HEK293T (cell line): ENCODE results near the gene PDLIM1.

Experiments
- BHLHE40 ChIP-seq: fragments of 450-650 bp; IDR thresholded peaks from 2 replicates; pipeline ENCODE4 v1.6.1; 2016; ENCODE audit warnings: mild to moderate bottlenecking, moderate library complexity, borderline replicate concordance
- CTBP1 ChIP-seq: fragments of 450-650 bp; IDR thresholded peaks from 2 replicates; pipeline ENCODE4 v1.6.1; 2016; ENCODE audit warnings: borderline replicate concordance
- ELF4 ChIP-seq: fragments of 450-650 bp; IDR thresholded peaks from 2 replicates; pipeline ENCODE4 v1.6.1; 2017; ENCODE audit warnings: antibody characterized with exemption
- FOXA1 ChIP-seq: fragments of 450-650 bp; IDR thresholded peaks from 2 replicates; pipeline ENCODE4 v1.6.1; 2016; ENCODE audit warnings: mild to moderate bottlenecking
- FOXK2 ChIP-seq: fragments of 450-650 bp; IDR thresholded peaks from 2 replicates; pipeline ENCODE4 v1.6.1; 2016; ENCODE audit warnings: mild to moderate bottlenecking
- FOXM1 ChIP-seq: fragments of 450-650 bp; IDR thresholded peaks from 2 replicates; pipeline ENCODE4 v1.6.1; 2017; ENCODE audit warnings: mild to moderate bottlenecking, borderline replicate concordance
- HDGF ChIP-seq: fragments of 450-650 bp; IDR thresholded peaks from 2 replicates; pipeline ENCODE4 v1.6.1; 2017; ENCODE audit warnings: antibody characterized with exemption, borderline replicate concordance
- L3MBTL2 ChIP-seq: fragments of 450-650 bp; conservative IDR thresholded peaks from 2 replicates; pipeline ENCODE4 v1.6.1; 2016; ENCODE audit warnings: mild to moderate bottlenecking
- SP1 ChIP-seq: fragments of 450-650 bp; IDR thresholded peaks from 2 replicates; pipeline ENCODE4 v1.6.1; 2017
- SUZ12 ChIP-seq: fragments of 450-650 bp; IDR thresholded peaks from 2 replicates; pipeline ENCODE4 v1.6.1; 2016; ENCODE audit warnings: mild to moderate bottlenecking
- TARDBP ChIP-seq: fragments of 450-650 bp; IDR thresholded peaks from 2 replicates; pipeline ENCODE4 v1.6.1; 2016
- ZNF384 ChIP-seq: fragments of 450-650 bp; IDR thresholded peaks from 2 replicates; pipeline ENCODE4 v1.6.1; 2016
- TF ChIP-seq, protein P1 (sequence below): fragments of 450-650 bp; IDR thresholded peaks from 2 replicates; pipeline ENCODE4 v1.6.1; 2016

DNA sequence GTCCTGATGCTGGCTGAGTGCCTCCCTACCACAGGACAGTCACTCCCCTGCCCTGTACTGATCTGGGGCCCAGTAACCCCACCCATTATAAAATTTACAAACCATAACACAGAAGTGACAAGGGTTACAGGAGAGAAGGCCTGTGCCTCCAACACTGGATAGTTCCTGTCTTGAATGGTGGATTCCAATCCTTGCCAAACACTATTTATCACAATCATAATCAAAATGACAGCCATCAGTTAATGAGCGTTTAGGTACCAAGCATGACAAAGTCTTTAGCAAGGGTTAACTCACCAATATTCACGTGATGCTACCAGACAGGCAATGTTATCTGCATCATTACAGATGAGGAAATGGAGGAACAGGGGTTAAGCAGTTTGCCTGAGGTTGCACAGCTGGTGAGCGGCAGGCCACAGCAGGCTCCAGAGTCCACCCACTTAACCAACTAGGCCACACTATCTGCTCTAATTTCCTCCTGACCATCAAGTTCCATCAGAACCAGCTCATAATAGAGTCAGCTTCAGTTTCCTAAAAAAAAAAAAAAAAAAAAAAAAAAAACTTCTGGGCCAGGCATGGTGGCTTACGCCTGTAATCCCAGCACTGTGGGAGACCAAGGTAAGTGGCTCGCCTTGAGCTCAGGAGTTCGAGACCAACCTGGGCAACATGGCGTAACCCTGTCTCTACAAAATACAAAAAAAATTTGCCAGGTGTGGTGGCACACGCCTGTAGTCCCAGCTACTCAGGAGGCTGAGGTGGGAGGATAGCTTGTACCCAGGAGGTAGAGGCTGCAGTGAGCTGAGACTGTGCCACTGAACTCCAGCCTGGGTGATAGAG lies 14.2 kb downstream of the PDLIM1 start:
- TF ChIP-seq ELF4 (no peak), FOXA1 (no peak), TARDBP (no peak), ZNF384 (no peak), BHLHE40 (no peak), FOXK2 (no peak), SP1 (no peak), SUZ12 (no peak), CTBP1 (no peak), FOXM1 (no peak), HDGF (no peak), L3MBTL2 (no peak)
- TF ChIP-seq, protein P1, sequence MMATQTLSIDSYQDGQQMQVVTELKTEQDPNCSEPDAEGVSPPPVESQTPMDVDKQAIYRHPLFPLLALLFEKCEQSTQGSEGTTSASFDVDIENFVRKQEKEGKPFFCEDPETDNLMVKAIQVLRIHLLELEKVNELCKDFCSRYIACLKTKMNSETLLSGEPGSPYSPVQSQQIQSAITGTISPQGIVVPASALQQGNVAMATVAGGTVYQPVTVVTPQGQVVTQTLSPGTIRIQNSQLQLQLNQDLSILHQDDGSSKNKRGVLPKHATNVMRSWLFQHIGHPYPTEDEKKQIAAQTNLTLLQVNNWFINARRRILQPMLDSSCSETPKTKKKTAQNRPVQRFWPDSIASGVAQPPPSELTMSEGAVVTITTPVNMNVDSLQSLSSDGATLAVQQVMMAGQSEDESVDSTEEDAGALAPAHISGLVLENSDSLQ: no peak
